ENCODE results near the gene MYO3B. TPM values are rescaled to one million over a fixed set of nuclear protein-coding genes. Genes with fewer than 3 reads are reported as not detected.

The MYO3B gene
- total RNA-seq, 1 experiment from 2014 or later = 0.09 TPM

- Histone ChIP-seq H3K9me3 (no peaks in the 10 kb centered on the region), H3K36me3 (ENCODE audit: control insufficient read depth, insufficient read depth, low read length) (no peaks in the 10 kb centered on the region), H3K4me3 (ENCODE audit: low read depth, low read length) (no peak overlapping the region), H3K27me3 (replicated peaks; ENCODE audit: control insufficient read depth, insufficient read depth, low read length) (no peaks in the 10 kb centered on the region), H3K4me1 (no peaks in the 10 kb centered on the region)
- POLR2A ChIA-PET = no interaction called here
- Mint-ChIP-seq H3K9me3 (ENCODE audit: unreplicated experiment) (no peaks in the 10 kb centered on the region), H3K27ac (ENCODE audit: unreplicated experiment) (no peak overlapping the region), H3K4me3 (ENCODE audit: unreplicated experiment) (no peak overlapping the region), H3K27me3 (ENCODE audit: insufficient read depth, unreplicated experiment) (no peaks in the 10 kb centered on the region), H3K36me3 (ENCODE audit: insufficient read depth, unreplicated experiment) (no peaks in the 10 kb centered on the region), H3K4me1 (ENCODE audit: low read depth, unreplicated experiment) (no peaks in the 10 kb centered on the region)
- no peak for DNase-seq
- no peak for TF ChIP-seq CTCF (IDR thresholded peaks at IDR 0.05; ENCODE audit: insufficient read depth in 1 of 2, low read depth in 1 of 2, low read length in 1 of 2, severe bottlenecking in 1 of 2, unreplicated experiment in 1 of 2)
- no TSS peak for BruUV-seq (replicated peaks)
- intact Hi-C loops (cut with micrococcal nuclease; ENCODE audit: unreplicated experiment) = no loop called here
- CTCF ChIA-PET = no interaction called here
Observed at GRCh38 chr2:170518911-170519310, 341.0 kb downstream of the MYO3B start.

- POLR2A ChIA-PET = no interaction called here
Observed at GRCh38 chr2:170521299-170521698, 343.4 kb downstream of the MYO3B start.

DNA sequence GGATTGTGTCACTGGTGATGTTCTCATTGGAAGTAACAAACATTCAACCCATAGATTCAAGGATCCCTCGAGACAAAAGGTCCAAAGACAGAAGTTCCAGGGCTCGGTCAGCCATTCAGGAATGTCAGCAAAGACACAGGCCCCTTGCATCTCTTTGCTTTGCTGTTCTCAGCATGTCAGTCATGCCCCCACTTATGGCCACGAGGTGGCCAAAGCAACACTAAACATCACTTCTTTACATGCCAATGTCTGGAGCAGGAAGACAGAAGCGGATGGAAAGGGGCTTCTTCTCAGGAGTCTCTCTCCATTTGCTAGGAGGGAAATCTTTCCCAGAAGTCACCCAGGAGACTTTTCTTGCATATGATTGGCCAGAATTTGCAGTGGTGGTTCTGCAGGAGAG, 345.6 kb downstream of the MYO3B start:
- BruUV-seq (replicated peaks) = no TSS peak
- TF ChIP-seq CTCF (IDR thresholded peaks at IDR 0.05; ENCODE audit: insufficient read depth in 1 of 2, low read depth in 1 of 2, low read length in 1 of 2, severe bottlenecking in 1 of 2, unreplicated experiment in 1 of 2) = peak; percentile 12 to 27
- H3K36me3 ChIP-seq (ENCODE audit: control insufficient read depth, insufficient read depth, low read length) = no peaks in the 10 kb centered on the region
- no peaks in the 10 kb centered on the region for H3K36me3 Mint-ChIP-seq (ENCODE audit: insufficient read depth, unreplicated experiment)
- peaks cover 6% of the 10 kb centered on the region for H3K4me1 Mint-ChIP-seq (ENCODE audit: low read depth, unreplicated experiment)
- H3K4me1 ChIP-seq = peaks cover 16% of the 10 kb centered on the region
- H3K27me3 Mint-ChIP-seq (ENCODE audit: insufficient read depth, unreplicated experiment) = no peaks in the 10 kb centered on the region
- H3K4me3 ChIP-seq (ENCODE audit: low read depth, low read length) = no peak overlapping the region
- no peak overlapping the region for H3K4me3 Mint-ChIP-seq (ENCODE audit: unreplicated experiment)
- POLR2A ChIA-PET = no interaction called here
- CTCF ChIA-PET = interaction anchor here (0.6 kb wide), 1 partner anchor 26 kb away, joined by 3 read pairs; no protein-coding TSS in a partner anchor
- no peaks in the 10 kb centered on the region for H3K27me3 ChIP-seq (replicated peaks; ENCODE audit: control insufficient read depth, insufficient read depth, low read length)
- intact Hi-C loops (cut with micrococcal nuclease; ENCODE audit: unreplicated experiment) = loop anchor here (1.0 kb wide), 1 partner anchor 291 kb away; no protein-coding TSS in a partner anchor
- H3K9me3 Mint-ChIP-seq (ENCODE audit: unreplicated experiment) = no peaks in the 10 kb centered on the region
- DNase-seq = peak in 1 of 2 experiments; percentile 21
- H3K27ac Mint-ChIP-seq (ENCODE audit: unreplicated experiment) = no peak overlapping the region
- no peaks in the 10 kb centered on the region for H3K9me3 ChIP-seq

More at GRCh38 chr2:170521299-170521698, 343.4 kb downstream of the MYO3B start:
- Histone ChIP-seq H3K4me3 (ENCODE audit: low read depth, low read length) (no peak overlapping the region), H3K36me3 (ENCODE audit: control insufficient read depth, insufficient read depth, low read length) (no peaks in the 10 kb centered on the region), H3K4me1 (peaks cover 10% of the 10 kb centered on the region; the same call in 1 of the 2 replicates), H3K9me3 (no peaks in the 10 kb centered on the region), H3K27me3 (replicated peaks; ENCODE audit: control insufficient read depth, insufficient read depth, low read length) (no peaks in the 10 kb centered on the region)
- Mint-ChIP-seq H3K27me3 (ENCODE audit: insufficient read depth, unreplicated experiment) (no peaks in the 10 kb centered on the region), H3K4me1 (ENCODE audit: low read depth, unreplicated experiment) (no peaks in the 10 kb centered on the region), H3K27ac (ENCODE audit: unreplicated experiment) (no peak overlapping the region), H3K4me3 (ENCODE audit: unreplicated experiment) (no peak overlapping the region), H3K36me3 (ENCODE audit: insufficient read depth, unreplicated experiment) (no peaks in the 10 kb centered on the region), H3K9me3 (ENCODE audit: unreplicated experiment) (no peaks in the 10 kb centered on the region)
- DNase-seq = no peak
- no TSS peak for BruUV-seq (replicated peaks)
- no peak for TF ChIP-seq CTCF (IDR thresholded peaks at IDR 0.05; ENCODE audit: insufficient read depth in 1 of 2, low read depth in 1 of 2, low read length in 1 of 2, severe bottlenecking in 1 of 2, unreplicated experiment in 1 of 2)
- CTCF ChIA-PET = interaction anchor here (1.1 kb wide), 1 partner anchor 294 kb away, joined by 3 read pairs; no protein-coding TSS in a partner anchor
- intact Hi-C loops (cut with micrococcal nuclease; ENCODE audit: unreplicated experiment) = no loop called here

Measured in Caco-2 (cell line).